ENCODE measurements around the gene MYO1E.

MYO1E gene

GRCh38 chr15:59260090-59260489, 112.6 kb downstream of the MYO1E start (continued):
- TF ChIP-seq TSHZ2 (CRISPR knock-in tag; IDR thresholded peaks at IDR 0.05) = no peak

- TF ChIP-seq ESRRG (CRISPR knock-in tag; IDR thresholded peaks at IDR 0.05) (no peak), PATZ1 (CRISPR knock-in tag; IDR thresholded peaks at IDR 0.05; ENCODE audit: borderline replicate concordance) (no peak), CSDC2 (CRISPR knock-in tag; IDR thresholded peaks at IDR 0.05) (no peak), ZNF70 (CRISPR knock-in tag; IDR thresholded peaks at IDR 0.05) (no peak), OSR1 (CRISPR knock-in tag; IDR thresholded peaks at IDR 0.05) (no peak), ZNF565 (CRISPR knock-in tag; conservative IDR thresholded peaks at IDR 0.05; ENCODE audit: low read depth) (no peak), POU6F1 (CRISPR knock-in tag; IDR thresholded peaks at IDR 0.05; ENCODE audit: borderline replicate concordance, low read depth) (no peak), BACH2 (CRISPR knock-in tag; IDR thresholded peaks at IDR 0.05; ENCODE audit: borderline replicate concordance) (no peak), GLIS3 (CRISPR knock-in tag; IDR thresholded peaks at IDR 0.05) (no peak)
- no peak for ATAC-seq
Observed at GRCh38 chr15:59259137-59259943, 113.3 kb downstream of the MYO1E start.

GRCh38 chr15:59258317-59258716, 114.4 kb downstream of the MYO1E start:
- ATAC-seq = no peak
- TF ChIP-seq TSHZ2 (CRISPR knock-in tag; IDR thresholded peaks at IDR 0.05) (no peak), ZNF70 (CRISPR knock-in tag; IDR thresholded peaks at IDR 0.05) (no peak), CREB5 (CRISPR knock-in tag; IDR thresholded peaks at IDR 0.05; ENCODE audit: low read depth) (no peak), ARNTL (CRISPR knock-in tag; IDR thresholded peaks at IDR 0.05; ENCODE audit: borderline replicate concordance, low read depth) (no peak), TOX (CRISPR knock-in tag; IDR thresholded peaks at IDR 0.05; ENCODE audit: borderline replicate concordance) (no peak), ZFP30 (CRISPR knock-in tag; IDR thresholded peaks at IDR 0.05) (no peak), SNAI2 (CRISPR knock-in tag; IDR thresholded peaks at IDR 0.05) (no peak), ZFP3 (CRISPR knock-in tag; IDR thresholded peaks at IDR 0.05) (no peak), GLIS3 (CRISPR knock-in tag; IDR thresholded peaks at IDR 0.05) (no peak), ZNF565 (CRISPR knock-in tag; conservative IDR thresholded peaks at IDR 0.05; ENCODE audit: low read depth) (no peak), CSRNP3 (CRISPR knock-in tag; IDR thresholded peaks at IDR 0.05) (no peak), ZC3H10 (CRISPR knock-in tag; IDR thresholded peaks at IDR 0.05) (no peak), BACH2 (CRISPR knock-in tag; IDR thresholded peaks at IDR 0.05; ENCODE audit: borderline replicate concordance) (no peak), CSDC2 (CRISPR knock-in tag; IDR thresholded peaks at IDR 0.05) (no peak)
